ENCODE measurements around the gene PKDREJ.

PKDREJ gene

GRCh38 chr22:46242076-46242475 lies 21.1 kb downstream of the PKDREJ start:
- Histone ChIP-seq H2AK5ac (ENCODE audit: low read length, severe bottlenecking) (no peak overlapping the region), H3K14ac (ENCODE audit: low read length in 2 of 2) (no peak overlapping the region), H2BK15ac (ENCODE audit: low read depth, poor library complexity, severe bottlenecking) (no peak overlapping the region), H2AFZ (ENCODE audit: low read depth, low read length) (no peak overlapping the region), H3K9ac (ENCODE audit: low read length) (no peak overlapping the region), H3K4me2 (ENCODE audit: low read length, poor library complexity, severe bottlenecking) (no peak overlapping the region), H3K36me3 (ENCODE audit: control insufficient read depth in 1 of 2, insufficient read depth in 2 of 2, low read depth in 1 of 2, low read length in 2 of 2) (peaks cover 50 to 67% of the 10 kb centered on the region in 2 experiments), H3K4ac (ENCODE audit: low read depth in 1 of 2, low read length in 2 of 2) (no peak overlapping the region), H3K4me1 (ENCODE audit: control insufficient read depth, insufficient read depth, low read depth, low read length) (peaks cover 2% of the 10 kb centered on the region), H3K18ac (ENCODE audit: low read depth in 1 of 2, low read length in 2 of 2) (no peak overlapping the region), H3K4me3 (ENCODE audit: insufficient read depth in 1 of 2, low read depth in 1 of 2, low read length in 2 of 2) (no peak overlapping the region), H4K91ac (ENCODE audit: low read length) (no peak overlapping the region), H2BK5ac (ENCODE audit: low read depth, low read length, poor library complexity, severe bottlenecking) (no peak overlapping the region), H3K23ac (ENCODE audit: low read length in 2 of 2) (no peak overlapping the region), H2BK12ac (ENCODE audit: low read length in 2 of 2) (no peak overlapping the region), H4K8ac (ENCODE audit: low read length) (no peak overlapping the region), H3K79me1 (replicated peaks; ENCODE audit: low read length, poor library complexity, severe bottlenecking) (peaks cover 23% of the 10 kb centered on the region), H3K27ac (ENCODE audit: low read length, poor library complexity, severe bottlenecking) (no peak overlapping the region), H3K27me3 (ENCODE audit: control insufficient read depth in 1 of 2, insufficient read depth in 1 of 2, low read length in 2 of 2) (no peaks in the 10 kb centered on the region), H2BK120ac (ENCODE audit: low read depth, low read length) (no peak overlapping the region), H3K9me3 (ENCODE audit: control insufficient read depth, low read length) (no peaks in the 10 kb centered on the region)
- DNase-seq: no peak
- 95% methylated on average over 7 of the region's 10 CpGs for WGBS

GRCh38 chr22:46241396-46242007 lies 21.6 kb downstream of the PKDREJ start:
- Histone ChIP-seq H3K79me1 (replicated peaks; ENCODE audit: low read length, poor library complexity, severe bottlenecking) (peaks cover 17% of the 10 kb centered on the region), H2BK120ac (ENCODE audit: low read depth, low read length) (no peak overlapping the region), H3K4me2 (ENCODE audit: low read length, poor library complexity, severe bottlenecking) (no peak overlapping the region), H3K9me3 (ENCODE audit: control insufficient read depth, low read length) (no peaks in the 10 kb centered on the region), H2BK5ac (ENCODE audit: low read depth, low read length, poor library complexity, severe bottlenecking) (no peak overlapping the region), H4K8ac (ENCODE audit: low read length) (no peak overlapping the region), H3K4me1 (ENCODE audit: control insufficient read depth, insufficient read depth, low read depth, low read length) (peaks cover 2% of the 10 kb centered on the region), H3K18ac (ENCODE audit: low read depth in 1 of 2, low read length in 2 of 2) (no peak overlapping the region), H3K23ac (ENCODE audit: low read length in 2 of 2) (no peak overlapping the region), H3K4me3 (ENCODE audit: insufficient read depth in 1 of 2, low read depth in 1 of 2, low read length in 2 of 2) (no peak overlapping the region), H3K36me3 (ENCODE audit: control insufficient read depth in 1 of 2, insufficient read depth in 2 of 2, low read depth in 1 of 2, low read length in 2 of 2) (peaks cover 44 to 68% of the 10 kb centered on the region in 2 experiments), H3K9ac (ENCODE audit: low read length) (no peak overlapping the region), H3K4ac (ENCODE audit: low read depth in 1 of 2, low read length in 2 of 2) (no peak overlapping the region), H3K27ac (ENCODE audit: low read length, poor library complexity, severe bottlenecking) (no peak overlapping the region), H2AFZ (ENCODE audit: low read depth, low read length) (no peak overlapping the region), H2BK12ac (ENCODE audit: low read length in 2 of 2) (no peak overlapping the region), H2BK15ac (ENCODE audit: low read depth, poor library complexity, severe bottlenecking) (no peak overlapping the region), H4K91ac (ENCODE audit: low read length) (no peak overlapping the region), H3K27me3 (ENCODE audit: control insufficient read depth in 1 of 2, insufficient read depth in 1 of 2, low read length in 2 of 2) (no peaks in the 10 kb centered on the region), H2AK5ac (ENCODE audit: low read length, severe bottlenecking) (no peak overlapping the region), H3K14ac (ENCODE audit: low read length in 2 of 2) (no peak overlapping the region)
- no peak for DNase-seq
- 87% methylated on average over 3 of the region's 5 CpGs for WGBS

GRCh38 chr22:46240907-46241306 lies 22.2 kb downstream of the PKDREJ start:
- no peak overlapping the region for H2BK120ac ChIP-seq (ENCODE audit: low read depth, low read length)
- H3K4ac ChIP-seq (ENCODE audit: low read depth in 1 of 2, low read length in 2 of 2): no peak overlapping the region
- no peak for DNase-seq
- H3K9me3 ChIP-seq (ENCODE audit: control insufficient read depth, low read length): no peaks in the 10 kb centered on the region
- H3K4me2 ChIP-seq (ENCODE audit: low read length, poor library complexity, severe bottlenecking): no peak overlapping the region
- WGBS: 94% methylated on average over 7 of the region's 7 CpGs
- H2BK5ac ChIP-seq (ENCODE audit: low read depth, low read length, poor library complexity, severe bottlenecking): no peak overlapping the region
- H4K8ac ChIP-seq (ENCODE audit: low read length): no peak overlapping the region
- no peak overlapping the region for H2AFZ ChIP-seq (ENCODE audit: low read depth, low read length)
- H3K27me3 ChIP-seq (ENCODE audit: control insufficient read depth in 1 of 2, insufficient read depth in 1 of 2, low read length in 2 of 2): no peaks in the 10 kb centered on the region
- no peak overlapping the region for H2BK15ac ChIP-seq (ENCODE audit: low read depth, poor library complexity, severe bottlenecking)
- no peak overlapping the region for H3K9ac ChIP-seq (ENCODE audit: low read length)
- H3K4me1 ChIP-seq (ENCODE audit: control insufficient read depth, insufficient read depth, low read depth, low read length): peaks cover 2% of the 10 kb centered on the region
- peaks cover 11% of the 10 kb centered on the region for H3K79me1 ChIP-seq (replicated peaks; ENCODE audit: low read length, poor library complexity, severe bottlenecking)
- H3K18ac ChIP-seq (ENCODE audit: low read depth in 1 of 2, low read length in 2 of 2): no peak overlapping the region
- H4K91ac ChIP-seq (ENCODE audit: low read length): no peak overlapping the region
- no peak overlapping the region for H3K14ac ChIP-seq (ENCODE audit: low read length in 2 of 2)
- H3K27ac ChIP-seq (ENCODE audit: low read length, poor library complexity, severe bottlenecking): no peak overlapping the region
- no peak overlapping the region for H2BK12ac ChIP-seq (ENCODE audit: low read length in 2 of 2)
- no peak overlapping the region for H3K4me3 ChIP-seq (ENCODE audit: insufficient read depth in 1 of 2, low read depth in 1 of 2, low read length in 2 of 2)
- no peak overlapping the region for H2AK5ac ChIP-seq (ENCODE audit: low read length, severe bottlenecking)
- no peak overlapping the region for H3K23ac ChIP-seq (ENCODE audit: low read length in 2 of 2)
- peaks cover 39 to 68% of the 10 kb centered on the region in 2 experiments for H3K36me3 ChIP-seq (ENCODE audit: control insufficient read depth in 1 of 2, insufficient read depth in 2 of 2, low read depth in 1 of 2, low read length in 2 of 2)

GRCh38 chr22:46240506-46240905 lies 22.6 kb downstream of the PKDREJ start:
- Histone ChIP-seq H3K27me3 (ENCODE audit: control insufficient read depth in 1 of 2, insufficient read depth in 1 of 2, low read length in 2 of 2) (no peaks in the 10 kb centered on the region), H2AK5ac (ENCODE audit: low read length, severe bottlenecking) (no peak overlapping the region), H4K91ac (ENCODE audit: low read length) (no peak overlapping the region), H2BK120ac (ENCODE audit: low read depth, low read length) (no peak overlapping the region), H3K4me3 (ENCODE audit: insufficient read depth in 1 of 2, low read depth in 1 of 2, low read length in 2 of 2) (no peak overlapping the region), H3K4me2 (ENCODE audit: low read length, poor library complexity, severe bottlenecking) (no peak overlapping the region), H3K27ac (ENCODE audit: low read length, poor library complexity, severe bottlenecking) (no peak overlapping the region), H3K79me1 (replicated peaks; ENCODE audit: low read length, poor library complexity, severe bottlenecking) (peaks cover 10% of the 10 kb centered on the region), H4K8ac (ENCODE audit: low read length) (no peak overlapping the region), H2BK5ac (ENCODE audit: low read depth, low read length, poor library complexity, severe bottlenecking) (no peak overlapping the region), H3K4ac (ENCODE audit: low read depth in 1 of 2, low read length in 2 of 2) (no peak overlapping the region), H2BK15ac (ENCODE audit: low read depth, poor library complexity, severe bottlenecking) (no peak overlapping the region), H2BK12ac (ENCODE audit: low read length in 2 of 2) (no peak overlapping the region), H3K14ac (ENCODE audit: low read length in 2 of 2) (no peak overlapping the region), H3K18ac (ENCODE audit: low read depth in 1 of 2, low read length in 2 of 2) (no peak overlapping the region), H3K36me3 (ENCODE audit: control insufficient read depth in 1 of 2, insufficient read depth in 2 of 2, low read depth in 1 of 2, low read length in 2 of 2) (peaks cover 36 to 71% of the 10 kb centered on the region in 2 experiments), H2AFZ (ENCODE audit: low read depth, low read length) (no peak overlapping the region), H3K4me1 (ENCODE audit: control insufficient read depth, insufficient read depth, low read depth, low read length) (peaks cover 2% of the 10 kb centered on the region), H3K23ac (ENCODE audit: low read length in 2 of 2) (no peak overlapping the region), H3K9me3 (ENCODE audit: control insufficient read depth, low read length) (no peaks in the 10 kb centered on the region), H3K9ac (ENCODE audit: low read length) (no peak overlapping the region)
- no peak for DNase-seq
- 98% methylated on average over 6 of the region's 6 CpGs for WGBS

Measured in mesenchymal stem cell (in vitro differentiated cells and primary cell).